ENCODE results near the gene KCTD18. TPM values are rescaled to one million over a fixed set of nuclear protein-coding genes. Genes with fewer than 3 reads are reported as not detected.
A peak's percentile ranks its signal among the peaks of the same experiment; 100 is the strongest.

KCTD18 gene
- total and polyA plus RNA-seq, 10 of the 15 experiments (the other 5 are each of a cell fraction or from before 2014, with no cell fraction given), result 1.4 to 16.9 (median 12.5) TPM

GRCh38 chr2:200525882-200526651 is 16.2 kb upstream of the KCTD18 start, which contains the start of gene SGO2:
TSS of gene SGO2 (plus strand) at chr2:200526207. CDS start at chr2:200532976, 6,769 bp downstream.
- intact Hi-C loops (cut with micrococcal nuclease; ENCODE audit: unreplicated experiment) (no loop called here), in situ Hi-C loops (cut with MboI) (no loop called here)
- ATAC-seq, result peak; percentile 100
- RAD21 ChIA-PET (ENCODE audit: unreplicated experiment), result interaction anchor here (0.7 to 2.4 kb wide), 4 partner anchors 9 to 42 kb away, joined by 3 to 10 read pairs (median 4); partner anchors contain the start of gene KCTD18
- 1% methylated on average over 56 of the region's 56 CpGs for WGBS (ENCODE audit: insufficient coverage, insufficient replicate concordance, low lambda C conversion rate, missing lambda C conversion rate)
- Histone ChIP-seq H3K4me1 (ENCODE audit: control insufficient read depth, insufficient read depth, low read length) (peaks cover 3% of the 10 kb centered on the region; the same call in 1 of the 2 replicates), H3K27me3 (replicated peaks in 1 of 2; ENCODE audit: control insufficient read depth in 2 of 2, insufficient read depth in 2 of 2, low read length in 1 of 2) (no peaks in the 10 kb centered on the region; a peak in 1 of 4 replicates), H3K27ac (ENCODE audit: control insufficient read depth, insufficient read depth) (peak within 1 kb of the TSS; percentile 82), H2AFZ (ENCODE audit: control insufficient read depth, low read depth, low read length) (peak within 1 kb of the TSS; percentile 99), H3K9me3 (replicated peaks; ENCODE audit: control insufficient read depth, insufficient read depth, low read length) (no peaks in the 10 kb centered on the region), H3K36me3 (ENCODE audit: control insufficient read depth in 2 of 2, insufficient read depth in 2 of 2, low read length in 1 of 2) (no peaks in the 10 kb centered on the region), H4K20me1 (ENCODE audit: control insufficient read depth, insufficient read depth) (no peaks in the 10 kb centered on the region), H3K4me3 (peak within 1 kb of the TSS; percentile 87), H3K4me2 (ENCODE audit: control insufficient read depth, insufficient read depth) (peak within 1 kb of the TSS; percentile 91), H3K79me2 (ENCODE audit: control insufficient read depth, insufficient read depth, low read length) (peaks cover 47% of the 10 kb centered on the region), H3K9ac (ENCODE audit: control insufficient read depth, insufficient read depth, low read length) (peak within 1 kb of the TSS; percentile 82)
- FAIRE-seq, result peak; percentile 23
- CTCF ChIA-PET, result interaction anchor here (0.7 to 4.5 kb wide), 8 partner anchors 11 to 585 kb away, joined by 3 to 21 read pairs (median 3); partner anchors contain the start of gene KCTD18
- DNase-seq (ENCODE audit: low read depth, low spot score), result peak; percentile 85
- POLR2A ChIA-PET, result interaction anchor here (0.5 to 2.4 kb wide), 5 partner anchors 9 to 1886 kb away, joined by 3 to 14 read pairs (median 4); partner anchors contain the start of gene KCTD18
- SMC1A ChIA-PET (ENCODE audit: uncharacterized antibody, unreplicated experiment), result interaction anchor here (0.9 to 2.0 kb wide), 11 partner anchors 9 to 529 kb away, joined by 3 to 9 read pairs (median 3); partner anchors contain the start of gene BZW1
- no TSS peak for BruUV-seq (replicated peaks)
- TF ChIP-seq IRF4 (IDR thresholded peaks at IDR 0.05; ENCODE audit: low read depth, low read length) (no peak), BCL3 (IDR thresholded peaks at IDR 0.05; ENCODE audit: borderline replicate concordance, insufficient read depth, low read depth, low read length, poor library complexity, severe bottlenecking) (no peak), ELK1 (IDR thresholded peaks at IDR 0.05; ENCODE audit: low read depth, low read length) (peak; percentile 59; the same call in 1 of the 2 replicates), NBN (IDR thresholded peaks at IDR 0.05) (no peak; the same call in 1 of the 2 replicates), RB1 (IDR thresholded peaks at IDR 0.05; ENCODE audit: borderline replicate concordance) (peak; percentile 81; the same call in 1 of the 2 replicates), KDM1A (IDR thresholded peaks at IDR 0.05; ENCODE audit: borderline replicate concordance) (no peak), CHD4 (IDR thresholded peaks at IDR 0.05) (no peak), YBX1 (IDR thresholded peaks at IDR 0.05) (no peak), E4F1 (IDR thresholded peaks at IDR 0.05; ENCODE audit: borderline replicate concordance, partially characterized antibody) (peak; percentile 90), CHD2 (IDR thresholded peaks at IDR 0.05; ENCODE audit: borderline replicate concordance, low read depth, low read length) (peak; percentile 87), BHLHE40 (IDR thresholded peaks at IDR 0.05; ENCODE audit: borderline replicate concordance in 1 of 2, low read depth in 2 of 2, low read length in 1 of 2) (peak in 1 of 2 experiments; percentile 74; a peak in 2 of 4 replicates), SREBF1 (IDR thresholded peaks at IDR 0.05; ENCODE audit: low read length) (no peak), HDAC2 (IDR thresholded peaks at IDR 0.05) (peak; percentile 92), RCOR1 (conservative IDR thresholded peaks at IDR 0.05; ENCODE audit: low read depth, low read length) (no peak), ASH2L (IDR thresholded peaks at IDR 0.05; ENCODE audit: borderline replicate concordance, low read depth) (no peak), IKZF2 (IDR thresholded peaks at IDR 0.05) (no peak; a peak in 2 of 4 replicates), SP1 (IDR thresholded peaks at IDR 0.05; ENCODE audit: low read depth, low read length) (peak; percentile 83), RAD51 (IDR thresholded peaks at IDR 0.05) (no peak; the same call in 1 of the 2 replicates), HCFC1 (IDR thresholded peaks at IDR 0.05; ENCODE audit: low read length) (peak; percentile 43)
